ENCODE data around the gene SLC9A5.

GRCh38 chr16:67210069-67210937 is 38.5 kb upstream of the SLC9A5 start:
- TF ChIP-seq RAD21 (IDR thresholded peaks at IDR 0.05; ENCODE audit: low read depth), result no peak
- no peak for TF ChIP-seq USF1 (IDR thresholded peaks at IDR 0.05)
- TF ChIP-seq YY1 (IDR thresholded peaks at IDR 0.05; ENCODE audit: low read depth), result no peak
- TF ChIP-seq, protein P1, sequence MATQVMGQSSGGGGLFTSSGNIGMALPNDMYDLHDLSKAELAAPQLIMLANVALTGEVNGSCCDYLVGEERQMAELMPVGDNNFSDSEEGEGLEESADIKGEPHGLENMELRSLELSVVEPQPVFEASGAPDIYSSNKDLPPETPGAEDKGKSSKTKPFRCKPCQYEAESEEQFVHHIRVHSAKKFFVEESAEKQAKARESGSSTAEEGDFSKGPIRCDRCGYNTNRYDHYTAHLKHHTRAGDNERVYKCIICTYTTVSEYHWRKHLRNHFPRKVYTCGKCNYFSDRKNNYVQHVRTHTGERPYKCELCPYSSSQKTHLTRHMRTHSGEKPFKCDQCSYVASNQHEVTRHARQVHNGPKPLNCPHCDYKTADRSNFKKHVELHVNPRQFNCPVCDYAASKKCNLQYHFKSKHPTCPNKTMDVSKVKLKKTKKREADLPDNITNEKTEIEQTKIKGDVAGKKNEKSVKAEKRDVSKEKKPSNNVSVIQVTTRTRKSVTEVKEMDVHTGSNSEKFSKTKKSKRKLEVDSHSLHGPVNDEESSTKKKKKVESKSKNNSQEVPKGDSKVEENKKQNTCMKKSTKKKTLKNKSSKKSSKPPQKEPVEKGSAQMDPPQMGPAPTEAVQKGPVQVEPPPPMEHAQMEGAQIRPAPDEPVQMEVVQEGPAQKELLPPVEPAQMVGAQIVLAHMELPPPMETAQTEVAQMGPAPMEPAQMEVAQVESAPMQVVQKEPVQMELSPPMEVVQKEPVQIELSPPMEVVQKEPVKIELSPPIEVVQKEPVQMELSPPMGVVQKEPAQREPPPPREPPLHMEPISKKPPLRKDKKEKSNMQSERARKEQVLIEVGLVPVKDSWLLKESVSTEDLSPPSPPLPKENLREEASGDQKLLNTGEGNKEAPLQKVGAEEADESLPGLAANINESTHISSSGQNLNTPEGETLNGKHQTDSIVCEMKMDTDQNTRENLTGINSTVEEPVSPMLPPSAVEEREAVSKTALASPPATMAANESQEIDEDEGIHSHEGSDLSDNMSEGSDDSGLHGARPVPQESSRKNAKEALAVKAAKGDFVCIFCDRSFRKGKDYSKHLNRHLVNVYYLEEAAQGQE (IDR thresholded peaks at IDR 0.05; ENCODE audit: low read depth), result no peak
- TF ChIP-seq EGR1 (IDR thresholded peaks at IDR 0.05), result no peak
- no peak for TF ChIP-seq EP300 (IDR thresholded peaks at IDR 0.05; ENCODE audit: borderline replicate concordance)
- TF ChIP-seq TEAD4 (IDR thresholded peaks at IDR 0.05), result no peak
- TF ChIP-seq FOXM1 (IDR thresholded peaks at IDR 0.05; ENCODE audit: borderline replicate concordance, low read depth), result no peak
- TF ChIP-seq CEBPB (IDR thresholded peaks at IDR 0.05), result no peak
- no peak for TF ChIP-seq TAF1 (IDR thresholded peaks at IDR 0.05; ENCODE audit: low read depth)
